Transverse colon (tissue), 4 donors: ENCODE data around the gene SERPINB11. TPM values are rescaled to one million over a fixed set of nuclear protein-coding genes. Genes with fewer than 3 reads are reported as not detected.
"Not testable (repeated sequence)": the region's sequence is repeated elsewhere in the genome, so short reads cannot be mapped to it uniquely, and the experiment has no call there.

ENCODE experiments used
- DNase-seq: peaks from one replicate; pipeline ENCODE4 v3.0.0-alpha.2; 2019
- H3K27ac ChIP-seq, 4 donors: fragments of 200-600 bp; sonication (generic); 2 replicates each; pipeline ENCODE4 v1.5.1; 2016 to 2018; ENCODE audit warnings: inconsistent platforms in 4 of 4
- H3K27me3 ChIP-seq: fragments of 200-600 bp; sonication (generic); 2 replicates; pipeline ENCODE4 v1.5.1; 2017; ENCODE audit warnings: inconsistent platforms
- H3K36me3 ChIP-seq, 4 donors: fragments of 200-600 bp; sonication (generic); 2 replicates each; pipeline ENCODE4 v1.5.1; 2017 to 2019; ENCODE audit warnings: inconsistent platforms in 4 of 4
- H3K4me1 ChIP-seq, 4 donors: fragments of 200-600 bp; sonication (generic); 2 replicates each; pipeline ENCODE4 v1.5.1; 2017 to 2020; ENCODE audit warnings: inconsistent platforms in 4 of 4
- H3K4me3 ChIP-seq, 4 donors: fragments of 200-600 bp; sonication (generic); 1 replicate in 1 of 4; 2 replicates in 3 of 4; pipeline versions ENCODE4 v1.5.1 to v1.6.1; 2017 to 2019; ENCODE audit warnings: inconsistent platforms in 4 of 4
- H3K9me3 ChIP-seq, 2 donors: fragments of 200-600 bp; sonication (generic); 2 replicates each; pipeline ENCODE4 v1.5.1; 2017 to 2019; ENCODE audit warnings: inconsistent platforms in 2 of 2
- EP300 ChIP-seq: sonication (generic); formaldehyde crosslinking; IDR thresholded peaks from one replicate; pipeline ENCODE4 v1.6.1; 2017; ENCODE audit warnings: antibody characterized with exemption, low read depth
- POLR2A ChIP-seq: fragments of 450-650 bp; IDR thresholded peaks from one replicate; pipeline ENCODE4 v1.6.1; 2016; ENCODE audit warnings: antibody characterized with exemption, mild to moderate bottlenecking, moderate library complexity
- POLR2AphosphoS5 ChIP-seq, 3 donors: sonication (generic); formaldehyde crosslinking; IDR thresholded peaks; one replicate each; pipeline ENCODE4 v1.6.1; 2016; ENCODE audit warnings: antibody characterized with exemption in 3 of 3
- WGBS, 2 donors: methylation state at CpG; one replicate each; pipeline ENCODE4 v1.1.5; 2018; ENCODE audit warnings: low coverage in 1 of 2; 5-methylcytosine and 5-hydroxymethylcytosine counted together
- in situ Hi-C, 4 donors: fragments of 200-750 bp; cut with MboI; loops; one replicate each; pipeline versions ENCODE4 v1.15.0 to v1.15.1; 2017; ENCODE audit warnings: low sequenced_read_pairs in 3 of 4, low pct_ligation_motif_present in 1 of 4, low pct_unique_long_range_greater_than_20kb in 1 of 4
- intact Hi-C: fragments of 100-400 bp; cut with DNase I; formaldehyde crosslinking; loops from one replicate; pipeline ENCODE4 v1.15.1; 2023; ENCODE audit warnings: low total_unique reads
- total RNA-seq, 4 donors: library from RNA; depleted of rRNA; stranded (reverse); fragments of >200 nt; gene quantifications; one replicate each; pipeline ENCODE4 v1.1.0, GENCODE V29; 2016
- TF ChIP-seq, protein P1 (sequence below), 5 experiments: fragments of 200-600 bp in 3 of 5; fragments of 450-650 bp in 2 of 5; sonication (generic) in 3 of 5; IDR thresholded peaks; 1 replicate in 2 of 5; 2 replicates in 3 of 5; pipeline ENCODE4 v1.5.1; 2016 to 2017; ENCODE audit warnings: antibody characterized with exemption in 5 of 5, inconsistent platforms in 3 of 5, mild to moderate bottlenecking in 2 of 5, moderate library complexity in 1 of 5

Gene SERPINB11, protein sequence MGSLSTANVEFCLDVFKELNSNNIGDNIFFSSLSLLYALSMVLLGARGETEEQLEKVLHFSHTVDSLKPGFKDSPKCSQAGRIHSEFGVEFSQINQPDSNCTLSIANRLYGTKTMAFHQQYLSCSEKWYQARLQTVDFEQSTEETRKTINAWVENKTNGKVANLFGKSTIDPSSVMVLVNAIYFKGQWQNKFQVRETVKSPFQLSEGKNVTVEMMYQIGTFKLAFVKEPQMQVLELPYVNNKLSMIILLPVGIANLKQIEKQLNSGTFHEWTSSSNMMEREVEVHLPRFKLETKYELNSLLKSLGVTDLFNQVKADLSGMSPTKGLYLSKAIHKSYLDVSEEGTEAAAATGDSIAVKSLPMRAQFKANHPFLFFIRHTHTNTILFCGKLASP
- not detected for total RNA-seq

- Histone ChIP-seq H3K4me1 (peaks cover 0 to 3% (median 0%) of the 10 kb centered on the region in 4 donors), H3K27ac (no peak within 1 kb of the TSS), H3K36me3 (no peaks in the 10 kb centered on the region), H3K27me3 (no peaks in the 10 kb centered on the region), H3K4me3 (no peak within 1 kb of the TSS), H3K9me3 (no peaks in the 10 kb centered on the region)
- intact Hi-C loops (no loop called here), in situ Hi-C loops (no loop called here)
- WGBS, 2 donors, result 63 to 70% methylated on average over 1 to 2 of the region's 2 CpGs
- DNase-seq, result no peak
- TF ChIP-seq POLR2AphosphoS5 (IDR thresholded peaks at IDR 0.05) (no peak), POLR2A (no peak)
- TF ChIP-seq, protein P1, sequence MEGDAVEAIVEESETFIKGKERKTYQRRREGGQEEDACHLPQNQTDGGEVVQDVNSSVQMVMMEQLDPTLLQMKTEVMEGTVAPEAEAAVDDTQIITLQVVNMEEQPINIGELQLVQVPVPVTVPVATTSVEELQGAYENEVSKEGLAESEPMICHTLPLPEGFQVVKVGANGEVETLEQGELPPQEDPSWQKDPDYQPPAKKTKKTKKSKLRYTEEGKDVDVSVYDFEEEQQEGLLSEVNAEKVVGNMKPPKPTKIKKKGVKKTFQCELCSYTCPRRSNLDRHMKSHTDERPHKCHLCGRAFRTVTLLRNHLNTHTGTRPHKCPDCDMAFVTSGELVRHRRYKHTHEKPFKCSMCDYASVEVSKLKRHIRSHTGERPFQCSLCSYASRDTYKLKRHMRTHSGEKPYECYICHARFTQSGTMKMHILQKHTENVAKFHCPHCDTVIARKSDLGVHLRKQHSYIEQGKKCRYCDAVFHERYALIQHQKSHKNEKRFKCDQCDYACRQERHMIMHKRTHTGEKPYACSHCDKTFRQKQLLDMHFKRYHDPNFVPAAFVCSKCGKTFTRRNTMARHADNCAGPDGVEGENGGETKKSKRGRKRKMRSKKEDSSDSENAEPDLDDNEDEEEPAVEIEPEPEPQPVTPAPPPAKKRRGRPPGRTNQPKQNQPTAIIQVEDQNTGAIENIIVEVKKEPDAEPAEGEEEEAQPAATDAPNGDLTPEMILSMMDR (IDR thresholded peaks at IDR 0.05), result no peak
These were observed at the start of gene SERPINB11 for GRCh38 chr18:63702660-63703059. Gene SERPINB11, plus strand, starts transcription at chr18:63702960. Its CDS starts 7,234 bp downstream, at chr18:63710194.

DNA sequence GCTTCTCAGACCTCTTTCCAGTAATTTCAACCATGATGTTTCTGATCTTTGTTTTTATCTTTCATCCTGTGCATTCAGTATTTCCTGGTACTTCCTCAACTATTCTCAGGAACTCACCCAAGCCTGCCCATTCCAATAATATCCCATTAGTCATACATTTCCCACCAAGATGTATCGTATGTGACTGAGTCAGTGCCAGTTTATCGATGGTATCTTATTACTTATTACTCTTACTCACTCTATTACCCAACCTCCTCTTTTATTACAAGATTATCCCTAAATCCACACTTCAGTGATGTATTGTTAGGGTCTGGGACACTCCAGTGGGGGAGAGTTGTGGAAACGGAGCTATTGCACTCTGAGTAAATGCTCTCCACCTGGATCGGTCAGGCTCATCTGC is 43.8 kb upstream of the SERPINB11 start:
- intact Hi-C loops, H3K4me3 ChIP-seq, in situ Hi-C loops, H3K27ac ChIP-seq, DNase-seq, H3K4me1 ChIP-seq, H3K27me3 ChIP-seq, H3K36me3 ChIP-seq, H3K9me3 ChIP-seq: not testable (repeated sequence)
- 90% methylated on average over 2 to 4 of the region's 4 CpGs for WGBS, 2 donors

DNA sequence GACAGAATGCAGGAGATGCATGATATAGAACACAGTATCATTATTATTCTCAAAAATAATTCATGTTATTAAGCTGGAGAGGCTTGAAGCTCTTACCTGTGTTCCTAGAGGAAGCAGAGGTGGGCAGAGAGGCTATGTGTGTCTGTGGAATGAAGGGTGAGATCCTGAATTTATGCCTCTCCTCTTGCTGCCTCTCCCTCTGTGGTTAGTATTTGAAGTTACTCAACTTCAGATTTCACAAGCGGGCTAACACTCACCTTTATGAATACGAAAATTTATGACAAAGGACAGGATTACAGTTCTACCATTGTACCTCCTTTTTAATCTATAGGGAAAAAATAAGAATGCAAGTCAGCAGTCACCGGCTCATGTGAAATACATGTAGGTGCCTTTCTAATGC is 41.0 kb upstream of the SERPINB11 start, which contains the start of gene SERPINB3:
TSS of gene SERPINB3 (minus strand) at position 144 of the 400 bp plus-strand sequence. CDS start 677 bp downstream, outside the sequence.
- H3K36me3 ChIP-seq, DNase-seq, H3K27me3 ChIP-seq, H3K4me1 ChIP-seq, in situ Hi-C loops, intact Hi-C loops, H3K27ac ChIP-seq, H3K4me3 ChIP-seq, H3K9me3 ChIP-seq: not testable (repeated sequence)
- WGBS, 2 donors, result 78% methylated on average over 2 of the region's 3 CpGs; no CpG with 5 or more reads in 1 of the 2 donors

DNA sequence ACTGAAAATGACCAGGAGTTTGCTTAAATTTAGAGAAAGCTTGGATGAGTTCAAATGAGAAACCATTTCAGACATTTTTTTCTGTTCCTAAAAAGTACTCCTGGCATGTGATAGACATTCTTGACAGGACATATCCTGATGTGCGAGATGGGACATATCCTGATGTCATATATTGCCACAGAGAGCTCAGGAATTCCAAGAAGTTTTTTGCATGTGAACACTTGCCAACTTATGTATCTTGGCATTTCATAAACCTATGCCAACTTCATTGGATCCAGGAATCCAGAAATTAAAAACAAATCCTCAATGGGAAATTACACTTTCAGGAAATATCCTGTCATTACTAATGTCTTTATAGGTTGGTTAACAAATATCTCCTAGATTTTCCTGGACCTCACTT is 38.2 kb upstream of the SERPINB11 start:
- TF ChIP-seq EP300, result no peak
- TF ChIP-seq, protein P1 (IDR thresholded peaks at IDR 0.05), result no peak
- no peak for TF ChIP-seq POLR2AphosphoS5 (IDR thresholded peaks at IDR 0.05)
- no peak for TF ChIP-seq POLR2A
- no peaks in the 10 kb centered on the region for H3K27me3 ChIP-seq
- no peak for DNase-seq
- H3K36me3 ChIP-seq, result no peaks in the 10 kb centered on the region
- WGBS, 2 donors, result 75 to 81% methylated on average over 1 of the region's 1 CpG
- H3K27ac ChIP-seq, result no peak overlapping the region
- H3K4me1 ChIP-seq, result no peaks in the 10 kb centered on the region
- H3K4me3 ChIP-seq, result no peak overlapping the region
- in situ Hi-C loops (no loop called here), intact Hi-C loops (no loop called here)
- no peaks in the 10 kb centered on the region for H3K9me3 ChIP-seq

- H3K9me3 ChIP-seq, result no peaks in the 10 kb centered on the region
- H3K4me3 ChIP-seq, result no peak overlapping the region
- intact Hi-C loops (loop anchor here (2.0 kb wide), 1 partner anchor 52 kb away; no protein-coding TSS in a partner anchor), in situ Hi-C loops (no loop called here)
- H3K27me3 ChIP-seq, result no peaks in the 10 kb centered on the region
- H3K27ac ChIP-seq, result no peak overlapping the region
- 22 to 28% methylated on average over 5 of the region's 5 CpGs for WGBS, 2 donors
- no peaks in the 10 kb centered on the region for H3K4me1 ChIP-seq
- TF ChIP-seq EP300, result no peak
- TF ChIP-seq, protein P1 (IDR thresholded peaks at IDR 0.05), result peak in 1 of 5 experiments; percentile 5
- H3K36me3 ChIP-seq, result no peaks in the 10 kb centered on the region
- no peak for DNase-seq
These were observed 26.0 kb upstream of the SERPINB11 start for GRCh38 chr18:63676526-63677323.
